Epithelial cell of esophagus (primary cell): ENCODE results near the gene COPZ2.

Experiments used
- DNase-seq: peaks from one replicate; pipeline ENCODE4 v3.0.0; 2010; ENCODE audit warnings: low read depth
- H3K4me3 ChIP-seq: 2 replicates; pipeline ENCODE4 v1.5.1; 2011; ENCODE audit warnings: mild to moderate bottlenecking, low read length, control low read depth
- CTCF ChIP-seq: IDR thresholded peaks from 2 replicates; pipeline ENCODE4 v1.5.1; 2011; ENCODE audit warnings: low read depth, mild to moderate bottlenecking, low read length, control low read depth, inconsistent platforms; ENCODE audit not compliant: insufficient read depth; ENCODE audit errors: missing control alignments

COPZ2 gene

GRCh38 chr17:48060249-48060648 lies 22.7 kb upstream of the COPZ2 start:
- no peak overlapping the region for H3K4me3 ChIP-seq
- no peak for TF ChIP-seq CTCF
- DNase-seq, result no peak

GRCh38 chr17:48059125-48059668 lies 21.6 kb upstream of the COPZ2 start:
- DNase-seq, result no peak
- TF ChIP-seq CTCF, result no peak
- H3K4me3 ChIP-seq, result no peak overlapping the region

GRCh38 chr17:48058393-48059124 lies 21.0 kb upstream of the COPZ2 start:
- no peak for DNase-seq
- no peak overlapping the region for H3K4me3 ChIP-seq
- no peak for TF ChIP-seq CTCF

GRCh38 chr17:48057626-48058025 lies 20.0 kb upstream of the COPZ2 start:
- no peak for TF ChIP-seq CTCF
- H3K4me3 ChIP-seq, result no peak overlapping the region

GRCh38 chr17:48056879-48057278 lies 19.3 kb upstream of the COPZ2 start:
- H3K4me3 ChIP-seq, result no peak overlapping the region
- TF ChIP-seq CTCF, result no peak
- no peak for DNase-seq

More at GRCh38 chr17:48057626-48058025, 20.0 kb upstream of the COPZ2 start:
- DNase-seq, result no peak

- H3K4me3 ChIP-seq, result no peak overlapping the region
- no peak for TF ChIP-seq CTCF
- no peak for DNase-seq
Measured at GRCh38 chr17:48056246-48056745, 18.7 kb upstream of the COPZ2 start.
